Measurements from ENCODE around the gene MED19. TPM values are rescaled to one million over a fixed set of nuclear protein-coding genes. Genes with fewer than 3 reads are reported as not detected.

Gene MED19
- total RNA-seq, 1 experiment from 2014 or later = 29.7 TPM

- ChIA-PET CTCF (no interaction called here), POLR2A (interaction anchor here (0.7 kb wide), 1 partner anchor 32 kb away, joined by 4 read pairs; no protein-coding TSS in a partner anchor)
- Histone ChIP-seq H3K9me3 (ENCODE audit: control insufficient read depth, insufficient read depth, low read depth, low read length) (no peaks in the 10 kb centered on the region), H3K36me3 (ENCODE audit: control insufficient read depth, insufficient read depth, low read length) (peaks cover 16% of the 10 kb centered on the region), H3K4me3 (ENCODE audit: low read depth in 2 of 2, low read length in 2 of 2) (no peak overlapping the region), H3K27me3 (ENCODE audit: control insufficient read depth, insufficient read depth, low read length) (no peaks in the 10 kb centered on the region), H3K4me1 (ENCODE audit: control insufficient read depth, insufficient read depth, low read length) (no peaks in the 10 kb centered on the region), H3K27ac (ENCODE audit: low read length) (no peak overlapping the region)
- no peak for ATAC-seq
- in situ Hi-C loops (cut with HindIII; ENCODE audit: low pct_unique_long_range_greater_than_20kb, low sequenced_read_pairs) = no loop called here
- intact Hi-C loops (cut with micrococcal nuclease; ENCODE audit: unreplicated experiment) = no loop called here
- no peak for DNase-seq (ENCODE audit: low read depth, low spot score)
- TF ChIP-seq POLR2AphosphoS5 (IDR thresholded peaks at IDR 0.05; ENCODE audit: low read depth, low read length) (no peak), SIN3A (IDR thresholded peaks at IDR 0.05; ENCODE audit: borderline replicate concordance, insufficient read depth, low read depth, low read length) (no peak), CTCF (IDR thresholded peaks at IDR 0.05) (no peak), REST (IDR thresholded peaks at IDR 0.05; ENCODE audit: insufficient read depth in 1 of 2, low read depth in 2 of 2, low read length in 1 of 2) (no peak), TCF7L2 (IDR thresholded peaks at IDR 0.05; ENCODE audit: low read depth, low read length) (no peak)
- no TSS peak for BruUV-seq (replicated peaks)
These were observed 8.7 kb downstream of the MED19 start for GRCh38 chr11:57703341-57703740.

GRCh38 chr11:57700425-57700824 is 11.6 kb downstream of the MED19 start:
- no peaks in the 10 kb centered on the region for H3K9me3 ChIP-seq (ENCODE audit: control insufficient read depth, insufficient read depth, low read depth, low read length)
- DNase-seq (ENCODE audit: low read depth, low spot score) (no peak), ATAC-seq (no peak)
- ChIA-PET CTCF (no interaction called here), POLR2A (no interaction called here)
- no peak overlapping the region for H3K27ac ChIP-seq (ENCODE audit: low read length)
- peaks cover 22% of the 10 kb centered on the region for H3K36me3 ChIP-seq (ENCODE audit: control insufficient read depth, insufficient read depth, low read length)
- in situ Hi-C loops (cut with HindIII; ENCODE audit: low pct_unique_long_range_greater_than_20kb, low sequenced_read_pairs) = no loop called here
- H3K4me3 ChIP-seq (ENCODE audit: low read depth in 2 of 2, low read length in 2 of 2) = no peak overlapping the region
- intact Hi-C loops (cut with micrococcal nuclease; ENCODE audit: unreplicated experiment) = no loop called here
- no TSS peak for BruUV-seq (replicated peaks)
- TF ChIP-seq REST (IDR thresholded peaks at IDR 0.05; ENCODE audit: insufficient read depth in 1 of 2, low read depth in 2 of 2, low read length in 1 of 2) (no peak), TCF7L2 (IDR thresholded peaks at IDR 0.05; ENCODE audit: low read depth, low read length) (no peak), CTCF (IDR thresholded peaks at IDR 0.05) (no peak), SIN3A (IDR thresholded peaks at IDR 0.05; ENCODE audit: borderline replicate concordance, insufficient read depth, low read depth, low read length) (no peak), POLR2AphosphoS5 (IDR thresholded peaks at IDR 0.05; ENCODE audit: low read depth, low read length) (no peak)
- H3K4me1 ChIP-seq (ENCODE audit: control insufficient read depth, insufficient read depth, low read length) = no peaks in the 10 kb centered on the region
- no peaks in the 10 kb centered on the region for H3K27me3 ChIP-seq (ENCODE audit: control insufficient read depth, insufficient read depth, low read length)
